H1 (cell line): Measurements from ENCODE around the gene SPRED1. TPM values are rescaled to one million over a fixed set of nuclear protein-coding genes. Genes with fewer than 3 reads are reported as not detected.

Source experiments
- polyA plus RNA-seq, 7 experiments: library from polyadenylated mRNA; depleted of rRNA in 3 of 7; stranded (reverse) in 5 of 7; unstranded in 2 of 7; fragments of >200 nt in 5 of 7; fragments of 200-250 nt in 2 of 7; gene quantifications; 1 replicate in 5 of 7; 2 replicates in 1 of 7; 4 replicates in 1 of 7; pipeline versions ENCODE4 v1.2.1 to v1.2.3, GENCODE V29; 2011 to 2013; ENCODE audit warnings: missing spikeins in 2 of 7, mixed read lengths in 2 of 7
- total RNA-seq: library from RNA; stranded (reverse); fragmentation: NEBNext Ultra II Directional; extraction: Animal tissue kit (Norgen Biotek cat#: 25700); gene quantifications from 2 replicates; pipeline ENCODE4 v1.2.1, GENCODE V29; 2021
- TF ChIP-seq, protein P1 (sequence below): fragments of 300-600 bp; sonication (generic); IDR thresholded peaks from 2 replicates; pipeline ENCODE4 v1.7.1; 2012; ENCODE audit warnings: low read length, moderate library complexity, mild to moderate bottlenecking, inconsistent platforms; ENCODE audit not compliant: insufficient replicate concordance
- TF ChIP-seq, protein P2 (sequence below), 3 experiments: IDR thresholded peaks; 1 replicate in 2 of 3; 2 replicates in 1 of 3; pipeline versions ENCODE4 v1.5.1 to v1.6.1; 2011; ENCODE audit warnings: low read length in 3 of 3, mild to moderate bottlenecking in 3 of 3, inconsistent platforms in 2 of 3, low read depth in 1 of 3, moderate library complexity in 1 of 3; ENCODE audit not compliant: insufficient read depth in 1 of 3; ENCODE audit errors: control extremely low read depth in 1 of 3

The SPRED1 gene
- total and polyA plus RNA-seq, 2 of the 8 experiments (the other 6 are each of a cell fraction or from before 2014, with no cell fraction given), result 5.5 to 30.3 TPM

DNA sequence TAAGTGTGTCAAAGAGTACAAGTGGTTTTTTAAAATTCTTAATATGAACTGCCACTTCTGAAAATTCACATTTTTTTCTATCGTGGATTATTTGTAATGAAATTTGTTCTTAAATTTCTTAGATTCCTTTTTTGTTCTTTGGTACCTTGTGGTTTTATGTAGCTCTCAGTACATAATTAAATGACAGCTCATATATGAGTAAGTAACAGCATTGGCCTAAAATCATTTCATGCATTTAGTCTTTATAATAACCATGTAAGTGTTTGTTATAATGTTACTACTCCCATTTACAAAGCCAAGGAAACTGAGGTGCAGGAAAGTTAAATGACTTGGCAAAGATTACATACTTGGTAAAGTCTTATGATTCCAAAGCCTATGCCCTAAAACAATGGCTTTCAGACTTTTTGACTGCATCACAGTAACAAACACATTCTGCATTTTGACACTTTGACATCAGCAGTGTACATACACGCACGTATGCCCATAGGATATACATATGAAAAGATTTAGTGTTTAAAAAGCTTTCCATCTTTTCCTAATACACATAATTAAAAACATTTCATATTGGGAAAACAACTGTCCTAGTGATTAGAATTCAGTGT is 14.9 kb downstream of the SPRED1 start (continued):
- TF ChIP-seq, protein P1, sequence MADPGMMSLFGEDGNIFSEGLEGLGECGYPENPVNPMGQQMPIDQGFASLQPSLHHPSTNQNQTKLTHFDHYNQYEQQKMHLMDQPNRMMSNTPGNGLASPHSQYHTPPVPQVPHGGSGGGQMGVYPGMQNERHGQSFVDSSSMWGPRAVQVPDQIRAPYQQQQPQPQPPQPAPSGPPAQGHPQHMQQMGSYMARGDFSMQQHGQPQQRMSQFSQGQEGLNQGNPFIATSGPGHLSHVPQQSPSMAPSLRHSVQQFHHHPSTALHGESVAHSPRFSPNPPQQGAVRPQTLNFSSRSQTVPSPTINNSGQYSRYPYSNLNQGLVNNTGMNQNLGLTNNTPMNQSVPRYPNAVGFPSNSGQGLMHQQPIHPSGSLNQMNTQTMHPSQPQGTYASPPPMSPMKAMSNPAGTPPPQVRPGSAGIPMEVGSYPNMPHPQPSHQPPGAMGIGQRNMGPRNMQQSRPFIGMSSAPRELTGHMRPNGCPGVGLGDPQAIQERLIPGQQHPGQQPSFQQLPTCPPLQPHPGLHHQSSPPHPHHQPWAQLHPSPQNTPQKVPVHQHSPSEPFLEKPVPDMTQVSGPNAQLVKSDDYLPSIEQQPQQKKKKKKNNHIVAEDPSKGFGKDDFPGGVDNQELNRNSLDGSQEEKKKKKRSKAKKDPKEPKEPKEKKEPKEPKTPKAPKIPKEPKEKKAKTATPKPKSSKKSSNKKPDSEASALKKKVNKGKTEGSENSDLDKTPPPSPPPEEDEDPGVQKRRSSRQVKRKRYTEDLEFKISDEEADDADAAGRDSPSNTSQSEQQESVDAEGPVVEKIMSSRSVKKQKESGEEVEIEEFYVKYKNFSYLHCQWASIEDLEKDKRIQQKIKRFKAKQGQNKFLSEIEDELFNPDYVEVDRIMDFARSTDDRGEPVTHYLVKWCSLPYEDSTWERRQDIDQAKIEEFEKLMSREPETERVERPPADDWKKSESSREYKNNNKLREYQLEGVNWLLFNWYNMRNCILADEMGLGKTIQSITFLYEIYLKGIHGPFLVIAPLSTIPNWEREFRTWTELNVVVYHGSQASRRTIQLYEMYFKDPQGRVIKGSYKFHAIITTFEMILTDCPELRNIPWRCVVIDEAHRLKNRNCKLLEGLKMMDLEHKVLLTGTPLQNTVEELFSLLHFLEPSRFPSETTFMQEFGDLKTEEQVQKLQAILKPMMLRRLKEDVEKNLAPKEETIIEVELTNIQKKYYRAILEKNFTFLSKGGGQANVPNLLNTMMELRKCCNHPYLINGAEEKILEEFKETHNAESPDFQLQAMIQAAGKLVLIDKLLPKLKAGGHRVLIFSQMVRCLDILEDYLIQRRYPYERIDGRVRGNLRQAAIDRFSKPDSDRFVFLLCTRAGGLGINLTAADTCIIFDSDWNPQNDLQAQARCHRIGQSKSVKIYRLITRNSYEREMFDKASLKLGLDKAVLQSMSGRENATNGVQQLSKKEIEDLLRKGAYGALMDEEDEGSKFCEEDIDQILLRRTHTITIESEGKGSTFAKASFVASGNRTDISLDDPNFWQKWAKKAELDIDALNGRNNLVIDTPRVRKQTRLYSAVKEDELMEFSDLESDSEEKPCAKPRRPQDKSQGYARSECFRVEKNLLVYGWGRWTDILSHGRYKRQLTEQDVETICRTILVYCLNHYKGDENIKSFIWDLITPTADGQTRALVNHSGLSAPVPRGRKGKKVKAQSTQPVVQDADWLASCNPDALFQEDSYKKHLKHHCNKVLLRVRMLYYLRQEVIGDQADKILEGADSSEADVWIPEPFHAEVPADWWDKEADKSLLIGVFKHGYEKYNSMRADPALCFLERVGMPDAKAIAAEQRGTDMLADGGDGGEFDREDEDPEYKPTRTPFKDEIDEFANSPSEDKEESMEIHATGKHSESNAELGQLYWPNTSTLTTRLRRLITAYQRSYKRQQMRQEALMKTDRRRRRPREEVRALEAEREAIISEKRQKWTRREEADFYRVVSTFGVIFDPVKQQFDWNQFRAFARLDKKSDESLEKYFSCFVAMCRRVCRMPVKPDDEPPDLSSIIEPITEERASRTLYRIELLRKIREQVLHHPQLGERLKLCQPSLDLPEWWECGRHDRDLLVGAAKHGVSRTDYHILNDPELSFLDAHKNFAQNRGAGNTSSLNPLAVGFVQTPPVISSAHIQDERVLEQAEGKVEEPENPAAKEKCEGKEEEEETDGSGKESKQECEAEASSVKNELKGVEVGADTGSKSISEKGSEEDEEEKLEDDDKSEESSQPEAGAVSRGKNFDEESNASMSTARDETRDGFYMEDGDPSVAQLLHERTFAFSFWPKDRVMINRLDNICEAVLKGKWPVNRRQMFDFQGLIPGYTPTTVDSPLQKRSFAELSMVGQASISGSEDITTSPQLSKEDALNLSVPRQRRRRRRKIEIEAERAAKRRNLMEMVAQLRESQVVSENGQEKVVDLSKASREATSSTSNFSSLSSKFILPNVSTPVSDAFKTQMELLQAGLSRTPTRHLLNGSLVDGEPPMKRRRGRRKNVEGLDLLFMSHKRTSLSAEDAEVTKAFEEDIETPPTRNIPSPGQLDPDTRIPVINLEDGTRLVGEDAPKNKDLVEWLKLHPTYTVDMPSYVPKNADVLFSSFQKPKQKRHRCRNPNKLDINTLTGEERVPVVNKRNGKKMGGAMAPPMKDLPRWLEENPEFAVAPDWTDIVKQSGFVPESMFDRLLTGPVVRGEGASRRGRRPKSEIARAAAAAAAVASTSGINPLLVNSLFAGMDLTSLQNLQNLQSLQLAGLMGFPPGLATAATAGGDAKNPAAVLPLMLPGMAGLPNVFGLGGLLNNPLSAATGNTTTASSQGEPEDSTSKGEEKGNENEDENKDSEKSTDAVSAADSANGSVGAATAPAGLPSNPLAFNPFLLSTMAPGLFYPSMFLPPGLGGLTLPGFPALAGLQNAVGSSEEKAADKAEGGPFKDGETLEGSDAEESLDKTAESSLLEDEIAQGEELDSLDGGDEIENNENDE, result no peak
- TF ChIP-seq, protein P2, sequence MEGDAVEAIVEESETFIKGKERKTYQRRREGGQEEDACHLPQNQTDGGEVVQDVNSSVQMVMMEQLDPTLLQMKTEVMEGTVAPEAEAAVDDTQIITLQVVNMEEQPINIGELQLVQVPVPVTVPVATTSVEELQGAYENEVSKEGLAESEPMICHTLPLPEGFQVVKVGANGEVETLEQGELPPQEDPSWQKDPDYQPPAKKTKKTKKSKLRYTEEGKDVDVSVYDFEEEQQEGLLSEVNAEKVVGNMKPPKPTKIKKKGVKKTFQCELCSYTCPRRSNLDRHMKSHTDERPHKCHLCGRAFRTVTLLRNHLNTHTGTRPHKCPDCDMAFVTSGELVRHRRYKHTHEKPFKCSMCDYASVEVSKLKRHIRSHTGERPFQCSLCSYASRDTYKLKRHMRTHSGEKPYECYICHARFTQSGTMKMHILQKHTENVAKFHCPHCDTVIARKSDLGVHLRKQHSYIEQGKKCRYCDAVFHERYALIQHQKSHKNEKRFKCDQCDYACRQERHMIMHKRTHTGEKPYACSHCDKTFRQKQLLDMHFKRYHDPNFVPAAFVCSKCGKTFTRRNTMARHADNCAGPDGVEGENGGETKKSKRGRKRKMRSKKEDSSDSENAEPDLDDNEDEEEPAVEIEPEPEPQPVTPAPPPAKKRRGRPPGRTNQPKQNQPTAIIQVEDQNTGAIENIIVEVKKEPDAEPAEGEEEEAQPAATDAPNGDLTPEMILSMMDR (IDR thresholded peaks at IDR 0.05; ENCODE audit: control extremely low read depth in 1 of 3, insufficient read depth in 1 of 3, low read depth in 1 of 3, low read length in 3 of 3), result no peak
- TF ChIP-seq, all 59 proteins: peak for 0
